Neuronal stem cell (in vitro differentiated cells): ENCODE measurements around the gene ARHGAP32.

Source experiments
- DNase-seq: peaks from one replicate; pipeline ENCODE4 v3.0.0-alpha.2; 2013; ENCODE audit warnings: low spot score
- H2AFZ ChIP-seq: one replicate; pipeline ENCODE4 v1.6.1; 2013; ENCODE audit warnings: mild to moderate bottlenecking, low read length, inconsistent platforms
- H2AK5ac ChIP-seq: 2 replicates; pipeline ENCODE4 v1.6.1; 2013; ENCODE audit warnings: low read depth, mild to moderate bottlenecking, inconsistent platforms, low read length, moderate library complexity, mixed read lengths
- H2BK120ac ChIP-seq: 2 replicates; pipeline ENCODE4 v1.6.1; 2013; ENCODE audit warnings: low read depth, mild to moderate bottlenecking, inconsistent platforms, low read length, moderate library complexity, mixed read lengths
- H2BK12ac ChIP-seq: one replicate; pipeline ENCODE4 v1.6.1; 2013; ENCODE audit warnings: low read length, inconsistent platforms
- H2BK15ac ChIP-seq: 2 replicates; pipeline ENCODE4 v1.6.1; 2013; ENCODE audit warnings: mild to moderate bottlenecking, low read length, inconsistent platforms, mixed read lengths
- H2BK5ac ChIP-seq: one replicate; pipeline ENCODE4 v1.6.1; 2013; ENCODE audit warnings: inconsistent platforms, mild to moderate bottlenecking, low read length, moderate library complexity
- H3K14ac ChIP-seq: one replicate; pipeline ENCODE4 v1.6.1; 2013; ENCODE audit warnings: low read length, inconsistent platforms
- H3K18ac ChIP-seq: 2 replicates; pipeline ENCODE4 v1.6.1; 2013; ENCODE audit warnings: low read length, inconsistent platforms
- H3K23ac ChIP-seq: 2 replicates; pipeline ENCODE4 v1.6.1; 2013; ENCODE audit warnings: low read depth, mild to moderate bottlenecking, mixed read lengths, low read length, inconsistent platforms; ENCODE audit not compliant: poor library complexity
- H3K27ac ChIP-seq: replicated peaks from 3 replicates; pipeline ENCODE4 v1.5.1; 2013; ENCODE audit warnings: low read length, inconsistent platforms
- H3K27me3 ChIP-seq, 3 experiments: 2 replicates each; pipeline ENCODE4 v1.6.1; 2013; ENCODE audit warnings: low read length in 3 of 3, mild to moderate bottlenecking in 2 of 3, inconsistent platforms in 1 of 3, low read depth in 1 of 3, mixed read lengths in 1 of 3, moderate library complexity in 1 of 3; ENCODE audit not compliant: control insufficient read depth in 3 of 3, insufficient read depth in 3 of 3
- H3K36me3 ChIP-seq, 2 donors: replicated peaks in 1 of 2; 2 replicates each; pipeline ENCODE4 v1.6.1; 2013; ENCODE audit warnings: low read length in 2 of 2; ENCODE audit not compliant: control insufficient read depth in 2 of 2, insufficient read depth in 2 of 2
- H3K4ac ChIP-seq: 2 replicates; pipeline ENCODE4 v1.6.1; 2013; ENCODE audit warnings: inconsistent platforms, mild to moderate bottlenecking, low read length, moderate library complexity
- H3K4me1 ChIP-seq, 2 donors: 1 replicate in 1 of 2; 2 replicates in 1 of 2; pipeline ENCODE4 v1.6.1; 2013; ENCODE audit warnings: low read length in 2 of 2, low read depth in 1 of 2; ENCODE audit not compliant: control insufficient read depth in 2 of 2, insufficient read depth in 1 of 2
- H3K4me2 ChIP-seq: one replicate; pipeline ENCODE4 v1.6.1; 2013; ENCODE audit warnings: mild to moderate bottlenecking, low read length, inconsistent platforms; ENCODE audit not compliant: insufficient read depth, poor library complexity, severe bottlenecking
- H3K4me3 ChIP-seq, 2 donors: 2 replicates each; pipeline ENCODE4 v1.5.1; 2013; ENCODE audit warnings: low read length in 2 of 2, mild to moderate bottlenecking in 2 of 2, inconsistent platforms in 1 of 2, moderate library complexity in 1 of 2
- H3K79me1 ChIP-seq: one replicate; pipeline ENCODE4 v1.6.1; 2013; ENCODE audit warnings: low read depth, mild to moderate bottlenecking, inconsistent platforms, low read length, moderate library complexity
- H3K9ac ChIP-seq: one replicate; pipeline ENCODE4 v1.6.1; 2013; ENCODE audit warnings: mild to moderate bottlenecking, low read depth, low read length, inconsistent platforms; ENCODE audit not compliant: poor library complexity
- H3K9me3 ChIP-seq, 2 donors: replicated peaks in 1 of 2; 2 replicates each; pipeline versions ENCODE3 to v1.6.1; 2013; ENCODE audit warnings: low read length in 2 of 2, mild to moderate bottlenecking in 2 of 2, inconsistent platforms in 1 of 2, low read depth in 1 of 2, mixed read lengths in 1 of 2, moderate library complexity in 1 of 2; ENCODE audit not compliant: control insufficient read depth in 2 of 2, insufficient read depth in 1 of 2
- H4K8ac ChIP-seq: one replicate; pipeline ENCODE4 v1.6.1; 2013; ENCODE audit warnings: low read depth, mild to moderate bottlenecking, inconsistent platforms, low read length, moderate library complexity
- H4K91ac ChIP-seq: one replicate; pipeline ENCODE4 v1.6.1; 2013; ENCODE audit warnings: low read length, low read depth, mild to moderate bottlenecking, inconsistent platforms; ENCODE audit not compliant: poor library complexity
- WGBS, 2 donors: extraction: QIAGEN DNeasy Blood & Tissue Kit; methylation state at CpG; one replicate each; pipeline ENCODE4 v1.1.7; 2013; ENCODE audit warnings: missing lambda C conversion rate in 2 of 2, mixed read lengths in 1 of 2; ENCODE audit not compliant: insufficient read length in 2 of 2, insufficient replicate concordance in 1 of 2; ENCODE audit errors: extremely low coverage in 2 of 2; 5-methylcytosine and 5-hydroxymethylcytosine counted together

ARHGAP32 gene

GRCh38 chr11:129106788-129107187, 85.3 kb downstream of the ARHGAP32 start:
- no peak overlapping the region for H2AFZ ChIP-seq
- no peak overlapping the region for H4K8ac ChIP-seq
- H2AK5ac ChIP-seq = no peak overlapping the region
- no peak overlapping the region for H2BK15ac ChIP-seq
- DNase-seq = no peak
- H3K9ac ChIP-seq = no peak overlapping the region
- no peak overlapping the region for H3K18ac ChIP-seq
- no peaks in the 10 kb centered on the region for H3K27me3 ChIP-seq
- H2BK12ac ChIP-seq = no peak overlapping the region
- H3K23ac ChIP-seq = no peak overlapping the region
- WGBS, 2 donors = no CpG with 5 or more reads among the region's 1 CpG
- H2BK120ac ChIP-seq = no peak overlapping the region
- no peak overlapping the region for H2BK5ac ChIP-seq
- no peak overlapping the region for H3K4me3 ChIP-seq
- H3K79me1 ChIP-seq = no peaks in the 10 kb centered on the region
- H3K36me3 ChIP-seq = peaks cover 0 to 17% of the 10 kb centered on the region in 2 donors
- H3K4ac ChIP-seq = no peak overlapping the region
- H3K27ac ChIP-seq = no peak overlapping the region
- H3K4me2 ChIP-seq = no peak overlapping the region
- H3K4me1 ChIP-seq = no peaks in the 10 kb centered on the region
- peaks cover 0 to 18% of the 10 kb centered on the region in 2 donors for H3K9me3 ChIP-seq
- no peak overlapping the region for H3K14ac ChIP-seq
- no peak overlapping the region for H4K91ac ChIP-seq

GRCh38 chr11:129102756-129103155, 89.4 kb downstream of the ARHGAP32 start:
- Histone ChIP-seq H3K14ac (no peak overlapping the region), H3K4me3 (no peak overlapping the region), H3K79me1 (peaks cover 6% of the 10 kb centered on the region), H4K91ac (no peak overlapping the region), H3K4ac (no peak overlapping the region), H3K9ac (no peak overlapping the region), H2AFZ (no peak overlapping the region), H3K27me3 (no peaks in the 10 kb centered on the region), H3K18ac (no peak overlapping the region), H3K4me1 (no peaks in the 10 kb centered on the region), H2AK5ac (no peak overlapping the region), H3K36me3 (peaks cover 0 to 13% of the 10 kb centered on the region in 2 donors), H4K8ac (no peak overlapping the region), H2BK5ac (no peak overlapping the region), H2BK120ac (no peak overlapping the region), H2BK15ac (no peak overlapping the region), H3K23ac (no peak overlapping the region), H3K9me3 (peaks cover 0 to 22% of the 10 kb centered on the region in 2 donors), H3K4me2 (no peak overlapping the region), H2BK12ac (no peak overlapping the region), H3K27ac (no peak overlapping the region)
- no CpG with 5 or more reads among the region's 1 CpG for WGBS, 2 donors
- DNase-seq = no peak

DNA sequence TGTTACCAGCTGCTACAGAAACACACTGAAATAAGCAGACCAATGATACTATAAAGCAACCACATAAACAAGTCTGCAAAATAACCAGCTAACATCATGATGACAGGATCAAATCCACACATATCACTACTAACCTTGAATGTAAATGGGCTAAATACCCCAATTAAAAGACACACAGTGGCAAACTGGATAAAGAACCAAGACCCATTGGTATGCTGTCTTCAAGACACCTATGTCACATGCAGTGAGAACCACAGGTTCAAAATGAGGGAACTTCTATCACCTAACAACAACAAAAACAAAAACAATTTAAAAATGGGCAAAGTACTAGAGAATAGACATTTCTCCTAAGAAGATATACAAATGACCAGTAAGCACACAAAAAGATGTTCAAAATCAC, 89.9 kb downstream of the ARHGAP32 start:
- Histone ChIP-seq H3K4me1 (no peaks in the 10 kb centered on the region), H3K79me1 (peaks cover 6% of the 10 kb centered on the region), H4K8ac (no peak overlapping the region), H2BK15ac (no peak overlapping the region), H3K23ac (no peak overlapping the region), H3K18ac (no peak overlapping the region), H3K4me2 (no peak overlapping the region), H3K27ac (no peak overlapping the region), H4K91ac (no peak overlapping the region), H3K4me3 (no peak overlapping the region), H2BK5ac (no peak overlapping the region), H3K14ac (no peak overlapping the region), H2BK12ac (no peak overlapping the region), H2AFZ (no peak overlapping the region), H3K36me3 (peaks cover 0 to 13% of the 10 kb centered on the region in 2 donors), H3K4ac (no peak overlapping the region), H2BK120ac (no peak overlapping the region), H3K9ac (no peak overlapping the region), H3K27me3 (no peaks in the 10 kb centered on the region), H3K9me3 (peaks cover 0 to 27% of the 10 kb centered on the region in 2 donors), H2AK5ac (no peak overlapping the region)
- no peak for DNase-seq

- no peak overlapping the region for H2BK5ac ChIP-seq
- no peak overlapping the region for H2BK120ac ChIP-seq
- no peaks in the 10 kb centered on the region for H3K4me1 ChIP-seq
- H3K4ac ChIP-seq = no peak overlapping the region
- peaks cover 0 to 13% of the 10 kb centered on the region in 2 donors for H3K36me3 ChIP-seq
- no peak overlapping the region for H3K4me3 ChIP-seq
- no peak overlapping the region for H3K27ac ChIP-seq
- no peak overlapping the region for H4K8ac ChIP-seq
- no peaks in the 10 kb centered on the region for H3K27me3 ChIP-seq
- no peak overlapping the region for H2BK12ac ChIP-seq
- no peak overlapping the region for H4K91ac ChIP-seq
- no peak overlapping the region for H2AK5ac ChIP-seq
- no peak overlapping the region for H3K23ac ChIP-seq
- H3K4me2 ChIP-seq = no peak overlapping the region
- H2BK15ac ChIP-seq = no peak overlapping the region
- H3K14ac ChIP-seq = no peak overlapping the region
- H3K79me1 ChIP-seq = no peaks in the 10 kb centered on the region
- no peak overlapping the region for H3K9ac ChIP-seq
- no CpG with 5 or more reads among the region's 2 CpGs for WGBS, 2 donors
- no peak for DNase-seq
- peaks cover 0 to 11% of the 10 kb centered on the region in 2 donors for H3K9me3 ChIP-seq
- no peak overlapping the region for H2AFZ ChIP-seq
- no peak overlapping the region for H3K18ac ChIP-seq
These were observed 98.8 kb downstream of the ARHGAP32 start for GRCh38 chr11:129093283-129093682.
